GM21528 (cell line): ENCODE data around the gene BMPER.
"Not testable (repeated sequence)": the region's sequence is repeated elsewhere in the genome, so short reads cannot be mapped to it uniquely, and the experiment has no call there.

ENCODE experiments used
- ATAC-seq: cut with Tn5 transposase; IDR thresholded peaks from one replicate; pipeline ENCODE4 v1.9.1; 2021; ENCODE audit warnings: mild to moderate bottlenecking, moderate library complexity; ENCODE audit not compliant: unreplicated experiment, low FRiP score

BMPER gene

DNA sequence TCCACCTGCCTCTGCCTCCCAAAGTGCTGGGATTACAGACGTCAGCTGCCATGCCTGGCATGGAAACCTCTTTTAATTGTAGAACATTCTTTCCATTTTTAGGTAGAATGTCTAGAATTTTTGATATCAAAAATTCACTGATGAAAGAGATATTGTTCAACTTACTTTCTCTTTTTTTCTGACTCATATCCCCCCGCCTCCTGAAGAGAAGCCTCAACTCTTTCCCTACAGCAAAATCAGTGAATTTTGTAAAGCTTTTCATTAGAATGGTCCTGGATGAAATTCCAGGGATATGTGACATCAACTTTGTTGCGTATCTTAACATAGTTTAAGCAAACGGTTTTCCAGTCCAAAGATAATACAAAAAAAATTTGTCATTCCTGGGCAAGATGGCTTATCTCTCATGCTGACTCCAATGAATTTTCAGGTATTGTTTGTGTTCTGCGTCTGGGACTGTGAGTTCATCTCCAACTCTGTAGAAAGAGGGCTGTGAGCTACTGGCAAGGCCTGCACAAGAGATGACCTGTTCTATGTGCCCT, 256.8 kb downstream of the BMPER start:
- ATAC-seq: no peak

DNA sequence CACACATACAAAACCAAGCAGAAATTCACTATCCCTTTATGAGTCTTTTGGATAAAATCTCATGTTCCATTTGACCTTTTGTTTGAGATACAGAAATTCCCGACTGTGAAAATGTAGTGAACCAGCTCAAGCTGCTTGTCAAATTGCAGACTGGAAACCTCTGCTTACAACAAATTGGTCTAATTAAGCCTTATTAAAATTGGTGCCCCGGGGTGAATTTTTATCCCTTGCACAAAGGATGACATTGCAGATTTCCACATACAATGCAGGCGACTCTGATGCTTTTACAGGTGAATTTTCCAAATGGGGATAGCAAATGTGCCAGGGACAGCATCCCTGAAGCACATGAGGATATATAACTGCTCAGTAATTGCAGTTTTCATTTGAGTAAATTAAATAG, 257.3 kb downstream of the BMPER start:
- no peak for ATAC-seq

DNA sequence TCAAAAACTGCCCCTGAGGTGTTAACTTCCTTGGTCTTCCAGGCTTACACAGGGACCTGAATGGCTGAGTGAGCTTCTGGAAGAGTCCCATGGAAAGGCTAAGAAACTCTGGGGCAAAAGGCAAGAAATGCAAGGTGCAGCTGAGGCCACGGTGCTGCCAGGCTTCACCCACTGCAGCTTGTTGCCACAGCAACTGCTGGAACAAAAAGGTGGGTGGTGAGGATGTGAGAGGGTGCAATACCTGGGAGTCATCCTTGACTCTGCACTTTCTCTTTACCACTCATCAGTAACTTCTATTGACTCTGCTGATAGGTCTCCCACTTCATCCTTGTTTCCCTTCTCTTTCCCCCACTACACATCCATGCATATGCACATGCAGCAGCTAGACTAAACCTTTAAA, 258.6 kb downstream of the BMPER start:
- no peak for ATAC-seq

DNA sequence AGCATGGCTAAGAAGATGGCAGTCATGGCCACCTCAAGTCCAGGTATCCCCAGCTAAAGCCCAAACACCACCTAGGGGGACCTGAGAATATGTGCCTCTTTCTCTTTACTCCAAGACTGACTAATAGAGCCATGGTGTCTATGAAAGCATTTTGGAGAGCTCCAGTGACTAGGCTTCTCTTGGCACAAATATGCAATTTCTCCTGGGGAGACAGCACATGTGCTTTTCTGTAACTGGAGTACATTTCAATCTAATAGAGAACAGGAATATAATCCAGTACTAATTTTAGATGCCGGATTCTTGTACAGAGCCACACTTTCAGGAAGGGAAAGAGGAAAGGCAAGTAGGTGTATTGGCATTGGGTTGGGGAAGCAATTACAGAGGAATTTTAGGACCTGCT, 260.1 kb downstream of the BMPER start:
- ATAC-seq: no peak

DNA sequence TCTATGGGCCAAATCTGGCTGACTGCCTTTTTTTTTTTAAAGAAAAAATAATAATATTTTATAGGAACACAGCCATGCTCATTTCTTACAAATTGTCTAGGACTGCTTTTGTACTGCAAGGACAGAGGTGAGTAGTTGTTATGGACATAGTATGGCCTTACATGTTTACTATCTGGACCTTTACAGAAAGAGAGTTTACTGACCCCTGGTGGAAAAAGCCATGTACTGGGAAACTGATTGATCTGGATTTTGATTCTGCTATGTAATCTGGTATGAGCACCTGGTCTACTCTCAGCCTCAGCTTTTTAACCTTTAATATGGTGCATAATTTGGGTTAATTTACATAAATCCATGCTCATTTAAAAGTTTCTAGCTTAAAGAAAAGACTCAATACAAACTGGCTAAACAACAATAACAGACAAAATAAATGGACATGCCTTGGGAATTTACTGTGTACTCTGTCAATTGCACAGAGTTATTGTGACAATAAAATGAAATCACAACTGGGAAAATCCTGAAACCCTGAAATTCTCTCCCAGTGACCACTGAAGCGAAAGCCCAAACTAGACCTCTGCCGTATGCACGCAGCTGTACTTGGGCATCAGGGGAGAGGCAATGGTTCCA, 260.7 kb downstream of the BMPER start:
- no peak for ATAC-seq

DNA sequence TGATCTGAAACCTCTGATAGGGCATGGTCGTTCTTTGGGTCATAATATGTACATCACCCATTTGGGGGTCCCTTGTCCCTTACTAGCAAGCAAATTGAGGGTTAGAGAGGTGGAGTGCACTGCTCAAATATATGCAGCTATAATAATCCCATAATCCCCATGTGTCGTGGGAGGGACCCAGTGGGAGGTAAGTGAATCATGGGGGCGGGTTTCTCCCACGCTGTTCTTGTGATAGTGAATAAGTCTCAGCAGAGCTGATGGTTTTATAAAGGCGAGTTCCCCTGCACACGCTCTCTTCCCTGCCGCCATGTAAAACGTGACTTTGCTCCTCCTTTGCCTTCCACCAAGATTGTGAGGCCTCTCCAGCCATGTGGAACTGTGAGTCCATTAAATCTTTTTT, 262.7 kb downstream of the BMPER start:
- ATAC-seq: no peak

DNA sequence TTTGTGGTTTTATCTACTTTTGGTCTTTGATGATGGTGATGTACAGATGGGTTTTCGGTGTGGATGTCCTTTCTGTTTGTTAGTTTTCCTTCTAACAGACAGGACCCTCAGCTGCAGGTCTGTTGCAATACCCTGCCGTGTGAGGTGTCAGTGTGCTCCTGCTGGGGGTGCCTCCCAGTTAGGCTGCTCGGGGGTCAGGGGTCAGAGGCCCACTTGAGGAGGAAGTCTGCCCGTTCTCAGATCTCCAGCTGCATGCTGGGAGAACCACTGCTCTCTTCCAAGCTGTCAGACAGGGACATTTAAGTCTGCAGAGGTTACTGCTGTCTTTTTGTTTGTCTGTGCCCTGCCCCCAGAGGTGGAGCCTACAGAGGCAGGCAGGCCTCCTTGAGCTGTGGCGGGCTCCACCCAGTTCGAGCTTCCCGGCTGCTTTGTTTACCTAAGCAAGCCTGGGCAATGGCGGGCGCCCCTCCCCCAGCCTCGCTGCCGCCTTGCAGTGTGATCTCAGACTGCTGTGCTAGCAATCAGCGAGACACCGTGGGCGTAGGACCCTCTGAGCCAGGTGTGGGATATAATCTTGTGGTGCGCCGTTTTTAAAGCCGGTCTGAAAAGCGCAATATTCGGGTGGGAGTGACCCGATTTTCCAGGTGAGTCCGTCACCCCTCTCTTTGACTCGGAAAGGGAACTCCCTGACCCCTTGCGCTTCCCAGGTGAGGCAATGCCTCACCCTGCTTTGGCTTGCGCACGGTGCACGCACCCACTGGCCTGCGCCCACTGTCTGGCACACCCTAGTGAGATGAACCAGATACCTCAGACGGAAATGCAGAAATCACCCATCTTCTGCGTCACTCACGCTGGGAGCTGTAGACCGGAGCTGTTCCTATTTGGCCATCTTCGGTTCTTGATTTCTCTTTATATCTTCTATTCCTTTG, 269.6 kb downstream of the BMPER start:
- ATAC-seq: not testable (repeated sequence)

DNA sequence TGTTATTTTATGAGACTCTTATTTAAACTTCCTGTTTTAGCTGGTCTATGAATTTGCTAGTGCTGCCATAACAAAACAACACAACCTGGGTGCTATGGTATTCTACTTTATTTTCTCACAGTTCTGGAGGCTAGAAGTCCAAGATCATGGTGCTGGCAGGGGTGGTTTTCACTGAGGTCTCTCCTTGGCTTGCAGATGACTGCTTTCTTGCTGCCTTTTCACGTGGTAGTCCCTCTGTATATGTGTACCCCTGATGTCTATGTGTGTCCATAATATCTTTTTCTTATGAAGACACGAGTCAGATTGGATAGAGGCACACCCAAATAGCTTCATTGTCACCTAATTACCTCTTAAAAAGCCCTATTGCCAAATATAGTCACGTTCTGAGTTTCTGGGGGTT, 270.5 kb downstream of the BMPER start:
- ATAC-seq: no peak

DNA sequence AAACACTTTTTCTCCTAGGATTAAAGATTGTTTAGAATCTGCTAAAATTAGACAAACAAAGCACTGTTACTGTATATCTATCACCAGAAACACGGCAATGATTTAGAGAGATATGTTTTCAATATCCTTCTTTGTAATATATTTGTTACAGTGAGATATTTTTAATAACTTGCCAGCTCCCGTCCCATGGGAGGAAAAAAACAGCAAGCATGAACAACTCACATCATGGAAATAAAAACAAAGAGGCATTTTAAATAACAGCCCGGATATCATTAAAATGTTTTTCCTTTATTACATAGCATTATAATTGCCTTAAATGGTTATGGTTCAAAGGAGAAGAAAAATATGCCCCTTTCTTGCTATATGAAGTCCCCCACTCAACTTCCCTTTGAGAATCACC, 272.1 kb downstream of the BMPER start:
- no peak for ATAC-seq

DNA sequence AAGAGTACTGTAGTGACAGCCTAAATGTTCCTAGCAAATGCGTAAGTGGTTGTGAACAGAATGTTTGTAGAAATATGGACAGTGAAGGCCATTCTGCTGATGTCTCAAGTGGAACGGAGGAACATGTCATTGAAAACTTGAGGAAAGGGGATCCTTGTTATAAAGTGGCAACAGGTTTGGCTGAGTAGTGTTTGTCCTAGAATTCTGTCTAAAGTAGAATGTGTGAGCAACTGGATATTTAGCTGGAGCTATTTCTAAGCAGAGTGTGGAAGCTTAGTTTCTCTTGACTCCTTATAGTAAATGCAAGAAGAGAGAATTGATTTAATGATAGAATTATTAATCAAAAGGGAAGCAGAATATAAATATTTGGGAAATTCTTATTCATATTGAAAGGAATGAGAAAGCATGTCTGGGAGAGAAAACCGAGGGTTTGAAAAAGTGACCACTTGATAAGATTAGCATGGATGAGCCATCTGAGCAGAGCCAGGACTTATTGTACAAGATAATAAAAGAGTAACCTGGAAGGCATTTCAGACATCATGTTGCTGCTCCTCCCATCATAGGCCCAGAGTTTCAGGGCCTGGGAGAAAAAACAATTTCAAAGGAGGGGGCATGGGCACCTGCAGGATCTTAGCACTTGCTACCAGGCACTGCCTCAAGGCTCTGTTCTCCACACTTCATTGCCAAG, 276.1 kb downstream of the BMPER start:
- no peak for ATAC-seq

DNA sequence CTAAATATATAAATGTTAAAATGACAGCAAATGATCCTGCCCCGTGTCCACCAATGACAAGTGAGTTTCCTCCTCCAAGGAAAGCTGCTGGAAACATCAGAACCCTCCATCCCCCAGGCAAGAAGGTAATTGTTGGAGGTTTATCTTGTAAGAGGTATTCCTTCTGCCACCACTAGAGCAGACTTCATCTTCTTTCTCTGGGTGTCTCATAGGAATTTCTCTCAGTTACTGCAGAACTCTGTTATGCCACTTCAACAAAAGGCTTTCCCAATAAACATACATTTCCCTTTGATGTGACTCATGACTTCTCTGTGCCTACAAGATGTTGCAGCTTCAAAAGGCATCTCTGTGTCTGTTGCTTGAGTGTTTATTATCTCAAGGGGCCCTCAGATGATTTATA, 279.1 kb downstream of the BMPER start:
- no peak for ATAC-seq

DNA sequence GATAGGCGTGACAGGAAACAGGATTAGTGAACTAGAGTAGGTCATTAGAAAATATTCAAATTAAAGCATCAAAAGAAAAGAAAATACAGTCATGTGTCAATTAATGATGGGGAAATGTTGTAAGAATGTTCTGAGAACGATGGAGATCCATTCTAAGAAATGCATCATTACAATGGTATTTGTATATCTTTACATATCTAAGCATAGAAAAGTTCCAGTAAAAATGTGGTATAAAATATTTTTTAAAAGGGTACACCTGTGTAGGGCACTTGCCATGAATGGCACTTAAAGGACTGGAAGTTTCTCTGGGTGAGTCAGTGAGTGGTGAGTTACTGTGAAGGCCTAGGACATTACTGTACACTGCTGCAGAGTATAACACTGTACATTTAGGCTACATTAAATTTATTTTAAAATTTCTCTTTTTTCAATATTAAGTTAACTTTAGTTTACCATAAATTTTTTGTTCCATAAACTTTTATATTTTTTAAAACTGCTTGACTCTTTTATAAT, 282.5 kb downstream of the BMPER start:
- ATAC-seq: no peak

DNA sequence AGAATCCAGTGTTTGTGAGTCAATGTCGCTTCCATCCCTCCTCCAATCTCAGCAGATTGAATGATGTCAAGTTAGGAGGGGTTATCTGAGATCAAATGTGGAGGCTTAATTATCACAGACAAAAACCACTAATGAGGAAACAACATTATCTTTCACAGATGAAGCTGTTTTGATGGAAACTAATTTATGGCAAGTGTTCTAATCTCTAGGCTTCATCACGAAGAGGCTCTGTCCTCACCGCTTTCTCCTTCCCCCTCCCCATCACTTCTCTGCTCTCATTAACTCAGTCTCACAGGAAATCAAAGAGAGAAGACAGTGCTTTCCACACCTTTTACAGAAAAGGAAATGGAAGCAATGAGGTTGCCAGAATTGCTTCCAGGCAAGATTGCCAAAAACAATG, 283.7 kb downstream of the BMPER start:
- no peak for ATAC-seq

DNA sequence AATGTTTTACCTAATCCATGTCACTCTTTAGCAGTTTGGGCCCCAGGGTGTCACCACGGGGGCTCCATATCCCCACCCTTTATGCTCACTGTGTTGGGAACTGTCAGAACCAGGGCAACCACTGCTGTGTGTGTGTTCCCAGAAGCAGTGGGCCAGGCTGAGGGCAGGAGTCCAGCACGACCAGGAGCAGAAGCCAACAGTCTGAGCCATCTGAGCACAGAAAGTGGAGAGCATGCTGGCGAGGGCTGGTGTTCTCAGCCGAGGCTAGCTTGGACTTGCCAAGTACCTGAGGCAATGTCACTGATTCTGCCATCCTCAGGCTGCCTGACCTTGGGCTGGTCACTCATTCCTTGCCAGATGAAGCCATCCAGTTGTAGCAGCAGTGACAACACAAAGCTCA, 285.0 kb downstream of the BMPER start:
- ATAC-seq: no peak

DNA sequence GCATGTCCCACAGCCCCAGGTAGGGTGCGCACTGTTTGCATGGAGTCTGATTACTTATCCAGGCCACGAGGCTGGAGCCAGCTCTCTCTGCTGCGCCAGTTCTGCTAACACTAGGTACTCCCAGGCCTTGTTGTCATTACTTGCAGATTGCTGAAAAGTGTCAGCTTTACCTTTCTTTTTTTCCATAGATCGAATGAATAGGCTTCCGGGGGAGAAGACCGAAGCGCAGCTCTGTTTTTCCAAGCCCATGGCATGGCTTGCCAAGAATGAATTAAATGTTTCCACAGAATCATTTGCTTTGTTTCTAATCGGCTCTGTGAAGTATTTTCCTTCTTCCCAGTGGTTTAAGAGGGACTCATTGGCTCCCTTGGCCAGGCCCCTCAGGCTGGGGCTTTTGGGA, 285.8 kb downstream of the BMPER start:
- ATAC-seq: no peak

DNA sequence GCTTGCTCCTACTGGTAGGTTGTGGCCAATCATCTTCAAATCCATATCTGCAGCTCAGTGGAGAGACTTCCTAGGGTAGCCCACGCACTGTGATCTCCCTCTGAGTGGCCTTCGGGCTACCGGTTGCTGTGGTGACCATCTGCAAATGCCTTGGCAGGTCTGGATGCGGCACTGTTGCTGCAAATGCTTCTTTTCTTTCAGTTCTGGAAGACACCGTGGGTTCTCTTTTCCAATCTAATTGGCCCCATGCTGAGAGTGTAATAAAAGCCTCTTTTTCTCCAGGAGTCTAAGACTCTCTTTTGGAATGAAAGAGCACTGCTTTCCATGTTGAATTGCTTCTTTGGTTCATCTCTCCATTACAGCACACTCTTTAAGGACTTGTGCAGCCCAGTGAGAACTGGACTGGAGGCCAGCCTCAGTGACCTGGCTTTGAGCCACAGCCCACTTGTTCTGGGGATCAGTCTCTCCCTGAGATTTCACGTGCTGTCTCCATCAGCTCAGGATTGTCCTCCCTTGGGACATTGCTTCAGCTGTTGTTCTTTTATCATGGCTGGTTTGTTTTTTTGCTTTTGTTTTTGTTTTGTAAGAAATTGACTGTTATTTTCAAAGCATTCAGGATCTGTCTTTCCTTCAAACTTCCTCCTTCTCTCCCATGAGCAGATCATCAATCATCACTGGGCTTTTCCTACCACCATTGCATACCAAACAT, 286.6 kb downstream of the BMPER start:
- no peak for ATAC-seq

DNA sequence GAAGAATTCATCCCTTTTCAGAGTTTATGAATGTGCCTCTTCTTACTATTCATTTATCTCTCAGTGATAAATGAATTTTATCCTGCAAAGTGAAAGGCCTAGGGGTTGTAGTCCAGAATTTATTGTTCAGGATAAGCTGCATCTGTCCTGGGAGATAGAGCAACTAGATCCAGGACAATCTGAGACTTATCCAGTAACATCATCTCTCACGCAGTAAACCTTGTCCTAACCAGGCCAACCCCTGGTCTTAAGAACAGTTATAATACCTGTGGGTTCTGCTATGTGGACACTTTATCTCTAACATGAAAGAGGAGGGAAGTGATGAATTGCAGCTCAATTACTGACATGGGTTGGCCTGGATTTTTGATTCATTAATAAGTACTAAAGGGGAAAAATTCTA, 287.6 kb downstream of the BMPER start:
- ATAC-seq: no peak

DNA sequence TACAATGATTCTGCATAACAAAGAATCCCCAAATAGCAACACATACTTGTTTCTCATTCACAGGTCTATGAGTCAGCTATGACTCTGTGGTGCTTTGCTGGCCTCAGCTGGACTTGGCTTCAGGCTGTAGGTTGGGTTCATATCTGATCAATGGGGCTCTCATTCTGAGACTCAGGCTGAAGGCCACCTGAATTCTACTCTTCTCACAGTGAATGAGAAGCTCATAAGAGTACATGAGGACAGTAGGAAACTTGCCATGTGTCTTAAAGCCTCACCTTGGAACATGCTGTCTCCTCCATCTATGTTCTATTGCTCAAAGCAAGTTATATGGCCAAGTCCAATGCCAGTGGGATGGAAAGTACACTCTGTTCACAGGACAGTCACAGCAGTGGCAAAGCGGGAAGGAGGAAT, 292.9 kb downstream of the BMPER start:
- ATAC-seq: no peak
